WTC11 (cell line): ENCODE results near the gene GREM1. TPM values are rescaled to one million over a fixed set of nuclear protein-coding genes. Genes with fewer than 3 reads are reported as not detected.

Experiments
- ATAC-seq: fragments of 200-7000 bp; cut with Tn5 transposase; 2 replicates; pipeline ENCODE4 v1.10.0; 2021; ENCODE audit warnings: mild to moderate bottlenecking, moderate library complexity
- CTCF ChIA-PET: fragments of 300-600 bp; sonication (Branson Sonifier 250); formaldehyde crosslinking; loops from one replicate; lab custom pipeline; 2021; ENCODE audit warnings: antibody characterized with exemption; lab: Charles Lee
- POLR2A ChIA-PET: fragments of 350-600 bp; sonication (Branson Sonifier 250); formaldehyde crosslinking; loops from one replicate; lab custom pipeline; 2021; ENCODE audit warnings: antibody characterized with exemption; lab: Charles Lee
- DNase-seq: peaks from one replicate; pipeline ENCODE4 v3.0.0; 2021; ENCODE audit warnings: low spot score
- H3K27ac Mint-ChIP-seq: 2 replicates; pipeline ENCODE4 v1.8.0; 2021; ENCODE audit warnings: mixed read lengths
- H3K27me3 Mint-ChIP-seq: 2 replicates; pipeline ENCODE4 v1.8.0; 2021; ENCODE audit warnings: low read depth, mild to moderate bottlenecking, moderate library complexity, mixed read lengths
- H3K36me3 Mint-ChIP-seq: 2 replicates; pipeline ENCODE4 v1.8.0; 2021; ENCODE audit warnings: mixed read lengths
- H3K4me1 Mint-ChIP-seq: 2 replicates; pipeline ENCODE4 v1.8.0; 2022; ENCODE audit warnings: mixed read lengths
- H3K4me3 Mint-ChIP-seq: 2 replicates; pipeline ENCODE4 v1.8.0; 2021; ENCODE audit warnings: mild to moderate bottlenecking, moderate library complexity, mixed read lengths
- H3K9me3 Mint-ChIP-seq: 2 replicates; pipeline ENCODE4 v1.8.0; 2021; ENCODE audit warnings: mixed read lengths
- AR ChIP-seq: fragments of 250-450 bp; sonication (Bioruptor Pico); IDR thresholded peaks from 2 replicates; pipeline ENCODE4 v1.9.0; 2021; ENCODE audit warnings: mild to moderate bottlenecking
- ATF3 ChIP-seq: sonication (generic); formaldehyde crosslinking; conservative IDR thresholded peaks from 2 replicates; pipeline ENCODE4 v1.8.1; 2022; ENCODE audit warnings: mild to moderate bottlenecking, missing genetic modification reagents
- ATF6 ChIP-seq: sonication (generic); formaldehyde crosslinking; IDR thresholded peaks from 2 replicates; pipeline ENCODE4 v1.8.1; 2023; ENCODE audit warnings: mild to moderate bottlenecking, missing genetic modification reagents
- CBFB ChIP-seq: sonication (generic); formaldehyde crosslinking; IDR thresholded peaks from 2 replicates; pipeline ENCODE4 v1.8.1; 2022; ENCODE audit warnings: mild to moderate bottlenecking, low read depth, missing genetic modification reagents
- CREM ChIP-seq: sonication (generic); formaldehyde crosslinking; IDR thresholded peaks from 2 replicates; pipeline ENCODE4 v1.8.1; 2022; ENCODE audit warnings: mild to moderate bottlenecking, missing genetic modification reagents, moderate library complexity
- E2F1 ChIP-seq: sonication (generic); formaldehyde crosslinking; IDR thresholded peaks from 2 replicates; pipeline ENCODE4 v1.8.0; 2022; ENCODE audit warnings: mild to moderate bottlenecking, missing genetic modification reagents
- ETV6 ChIP-seq: sonication (generic); formaldehyde crosslinking; IDR thresholded peaks from 2 replicates; pipeline ENCODE4 v1.8.1; 2022; ENCODE audit warnings: mild to moderate bottlenecking, missing genetic modification reagents
- FOXP4 ChIP-seq: sonication (generic); formaldehyde crosslinking; IDR thresholded peaks from 2 replicates; pipeline ENCODE4 v1.8.0; 2022; ENCODE audit warnings: mild to moderate bottlenecking, missing genetic modification reagents
- GABPB1 ChIP-seq: sonication (generic); formaldehyde crosslinking; IDR thresholded peaks from 2 replicates; pipeline ENCODE4 v1.8.1; 2023; ENCODE audit warnings: mild to moderate bottlenecking, missing genetic modification reagents
- GRHL2 ChIP-seq: fragments of 250-450 bp; sonication (Bioruptor Pico); IDR thresholded peaks from 2 replicates; pipeline ENCODE4 v1.8.0; 2022; ENCODE audit warnings: mild to moderate bottlenecking, moderate library complexity; ENCODE audit not compliant: insufficient replicate concordance, severe bottlenecking
- GTF2I ChIP-seq: fragments of 250-450 bp; sonication (Bioruptor Pico); conservative IDR thresholded peaks from 2 replicates; pipeline ENCODE4 v1.4.0; 2021; ENCODE audit warnings: mild to moderate bottlenecking
- KAT7 ChIP-seq: sonication (generic); formaldehyde crosslinking; IDR thresholded peaks from 2 replicates; pipeline ENCODE4 v1.8.1; 2023; ENCODE audit warnings: missing genetic modification reagents, mild to moderate bottlenecking, borderline replicate concordance
- NFE2L1 ChIP-seq: sonication (generic); formaldehyde crosslinking; IDR thresholded peaks from 2 replicates; pipeline ENCODE4 v1.8.1; 2023; ENCODE audit warnings: missing genetic modification reagents
- NR3C1 ChIP-seq: sonication (generic); formaldehyde crosslinking; conservative IDR thresholded peaks from 2 replicates; pipeline ENCODE4 v1.8.1; 2023; ENCODE audit warnings: low read depth, mild to moderate bottlenecking, missing genetic modification reagents
- PRRX2 ChIP-seq: fragments of 250-450 bp; sonication (Bioruptor Pico); IDR thresholded peaks from 2 replicates; pipeline ENCODE4 v1.8.0; 2021; ENCODE audit warnings: mild to moderate bottlenecking
- RELA ChIP-seq: sonication (generic); formaldehyde crosslinking; IDR thresholded peaks from 2 replicates; pipeline ENCODE4 v1.8.1; 2022; ENCODE audit warnings: missing genetic modification reagents, mild to moderate bottlenecking, borderline replicate concordance
- RORB ChIP-seq: fragments of 250-450 bp; sonication (Bioruptor Pico); IDR thresholded peaks from 2 replicates; pipeline ENCODE4 v1.9.0; 2021; ENCODE audit warnings: mild to moderate bottlenecking
- SMAD4 ChIP-seq: sonication (generic); formaldehyde crosslinking; IDR thresholded peaks from 2 replicates; pipeline ENCODE4 v1.8.0; 2022; ENCODE audit warnings: mild to moderate bottlenecking, missing genetic modification reagents
- ZNF396 ChIP-seq: fragments of 250-450 bp; sonication (Bioruptor Pico); IDR thresholded peaks from 2 replicates; pipeline ENCODE4 v1.8.0; 2021; ENCODE audit warnings: mild to moderate bottlenecking, moderate library complexity, borderline replicate concordance
- ZNF423 ChIP-seq: fragments of 250-450 bp; sonication (Bioruptor Pico); IDR thresholded peaks from 2 replicates; pipeline ENCODE4 v2.1.2; 2022; ENCODE audit warnings: mild to moderate bottlenecking, moderate library complexity
- ZNF512 ChIP-seq: sonication (generic); formaldehyde crosslinking; IDR thresholded peaks from 2 replicates; pipeline ENCODE4 v1.8.1; 2022; ENCODE audit warnings: missing genetic modification reagents, borderline replicate concordance
- total RNA-seq: library from RNA; stranded (reverse); gene quantifications from 3 replicates; pipeline ENCODE4 v1.2.3, GENCODE V29; 2021

GREM1 gene
- total RNA-seq, 1 experiment from 2014 or later: 0.59 TPM

GRCh38 chr15:32690941-32691688 is 26.7 kb upstream of the GREM1 start:
- H3K4me3 Mint-ChIP-seq: no peak overlapping the region
- H3K27ac Mint-ChIP-seq: no peak overlapping the region
- ATAC-seq (no peak), DNase-seq (no peak)
- peaks cover 6% of the 10 kb centered on the region; the same call in 1 of the 2 replicates for H3K36me3 Mint-ChIP-seq
- TF ChIP-seq ZNF396 (CRISPR knock-in tag): no peak
- TF ChIP-seq NFE2L1 (CRISPR knock-in tag): no peak
- no peak for TF ChIP-seq E2F1 (CRISPR knock-in tag)
- TF ChIP-seq RORB (CRISPR knock-in tag): no peak
- no peak for TF ChIP-seq RELA (CRISPR knock-in tag)
- no peak for TF ChIP-seq GRHL2 (CRISPR knock-in tag)
- no peak for TF ChIP-seq CBFB (CRISPR knock-in tag)
- no peak for TF ChIP-seq GTF2I (CRISPR knock-in tag)
- H3K4me1 Mint-ChIP-seq: peaks cover 13% of the 10 kb centered on the region
- H3K27me3 Mint-ChIP-seq: no peaks in the 10 kb centered on the region
- H3K9me3 Mint-ChIP-seq: peaks cover 18% of the 10 kb centered on the region
- ChIA-PET CTCF (interaction anchor here (0.8 kb wide), 1 partner anchor 20 kb away, joined by 5 read pairs; no protein-coding TSS in a partner anchor), POLR2A (no interaction called here)

GRCh38 chr15:32691689-32692038 is 26.1 kb upstream of the GREM1 start:
- DNase-seq (no peak), ATAC-seq (no peak)
- no peaks in the 10 kb centered on the region for H3K27me3 Mint-ChIP-seq
- H3K4me3 Mint-ChIP-seq: no peak overlapping the region
- TF ChIP-seq KAT7 (CRISPR knock-in tag): no peak
- ChIA-PET POLR2A (no interaction called here), CTCF (no interaction called here)
- H3K36me3 Mint-ChIP-seq: peaks cover 2% of the 10 kb centered on the region; the same call in 1 of the 2 replicates
- H3K27ac Mint-ChIP-seq: no peak overlapping the region
- H3K9me3 Mint-ChIP-seq: peaks cover 12% of the 10 kb centered on the region
- peaks cover 11% of the 10 kb centered on the region for H3K4me1 Mint-ChIP-seq

GRCh38 chr15:32692286-32692685 is 25.5 kb upstream of the GREM1 start:
- POLR2A ChIA-PET: no interaction called here
- Mint-ChIP-seq H3K36me3 (no peaks in the 10 kb centered on the region), H3K27me3 (no peaks in the 10 kb centered on the region), H3K4me1 (peaks cover 11% of the 10 kb centered on the region), H3K9me3 (peaks cover 10% of the 10 kb centered on the region; the same call in 1 of the 2 replicates), H3K4me3 (no peak overlapping the region), H3K27ac (no peak overlapping the region)
- ATAC-seq (no peak), DNase-seq (no peak)
- CTCF ChIA-PET: no interaction called here
- TF ChIP-seq AR (CRISPR knock-in tag) (no peak), CREM (CRISPR knock-in tag) (no peak), GABPB1 (CRISPR knock-in tag) (no peak), ZNF423 (CRISPR knock-in tag) (no peak), PRRX2 (CRISPR knock-in tag) (no peak), ETV6 (CRISPR knock-in tag) (no peak), FOXP4 (no peak), ATF3 (no peak), GRHL2 (CRISPR knock-in tag) (no peak), ATF6 (no peak), ZNF512 (CRISPR knock-in tag) (no peak), SMAD4 (no peak), NR3C1 (no peak)
